Choroid plexus epithelial cell (primary cell): Measurements from ENCODE around the gene SETBP1.

ENCODE experiments used
- DNase-seq: peaks from one replicate; pipeline ENCODE4 v3.0.0-alpha.2; 2010; ENCODE audit warnings: low read depth
- H3K4me3 ChIP-seq: 2 replicates; pipeline ENCODE4 v1.5.1; 2011; ENCODE audit warnings: low read depth, mild to moderate bottlenecking, control low read depth, low read length, moderate library complexity
- CTCF ChIP-seq: conservative IDR thresholded peaks from 2 replicates; pipeline ENCODE4 v1.5.1; 2011; ENCODE audit warnings: low read depth, mild to moderate bottlenecking, control low read depth, inconsistent platforms, low read length, moderate library complexity

SETBP1 gene

GRCh38 chr18:44997174-44997573 is 316.5 kb downstream of the SETBP1 start:
- no peak for TF ChIP-seq CTCF

GRCh38 chr18:44998360-44998759 is 317.7 kb downstream of the SETBP1 start:
- no peak for DNase-seq
- no peak for TF ChIP-seq CTCF
- H3K4me3 ChIP-seq, result no peak overlapping the region

More at GRCh38 chr18:44997174-44997573, 316.5 kb downstream of the SETBP1 start:
- DNase-seq, result no peak
- H3K4me3 ChIP-seq, result no peak overlapping the region

GRCh38 chr18:45004546-45005080 is 323.9 kb downstream of the SETBP1 start:
- DNase-seq, result no peak
- TF ChIP-seq CTCF, result no peak
- H3K4me3 ChIP-seq, result no peak overlapping the region

- TF ChIP-seq CTCF, result no peak
- no peak overlapping the region for H3K4me3 ChIP-seq
- no peak for DNase-seq
These were observed 326.2 kb downstream of the SETBP1 start for GRCh38 chr18:45006934-45007333.

GRCh38 chr18:45007531-45007930 is 326.8 kb downstream of the SETBP1 start:
- no peak for TF ChIP-seq CTCF
- no peak overlapping the region for H3K4me3 ChIP-seq
- no peak for DNase-seq

- no peak for TF ChIP-seq CTCF
- no peak for DNase-seq
- H3K4me3 ChIP-seq, result no peak overlapping the region
These were observed 328.2 kb downstream of the SETBP1 start for GRCh38 chr18:45008694-45009413.

GRCh38 chr18:45009756-45010155 is 329.1 kb downstream of the SETBP1 start:
- no peak overlapping the region for H3K4me3 ChIP-seq
- no peak for DNase-seq
- no peak for TF ChIP-seq CTCF
